Astrocyte (in vitro differentiated cells and primary cell): ENCODE data around the gene SGSM2. TPM values are rescaled to one million over a fixed set of nuclear protein-coding genes. Genes with fewer than 3 reads are reported as not detected.

Experiments used
- DNase-seq: peaks from one replicate; pipeline ENCODE4 v3.0.0-alpha.2; 2010; ENCODE audit warnings: low read depth
- FAIRE-seq: peaks from 2 replicates; lab custom pipeline; 2011; peaks lifted over from hg19 to GRCh38; lab: Jason Lieb, UNC
- H2AFZ ChIP-seq: 2 replicates; pipeline ENCODE4 v1.6.0; 2012; ENCODE audit warnings: low read depth, low read length, inconsistent platforms
- H3K27ac ChIP-seq: 2 replicates; pipeline ENCODE4 v1.5.1; 2011; ENCODE audit warnings: low read depth, low read length, inconsistent platforms
- H3K27me3 ChIP-seq: 2 replicates; pipeline ENCODE4 v1.6.0; 2011; ENCODE audit warnings: low read length, inconsistent platforms; ENCODE audit not compliant: insufficient read depth
- H3K36me3 ChIP-seq: 2 replicates; pipeline ENCODE4 v1.5.1; 2011; ENCODE audit warnings: low read length, inconsistent platforms; ENCODE audit not compliant: insufficient read depth
- H3K4me1 ChIP-seq: 2 replicates; pipeline ENCODE4 v1.5.1; 2011; ENCODE audit warnings: low read length, inconsistent platforms; ENCODE audit not compliant: insufficient read depth
- H3K4me2 ChIP-seq: 2 replicates; pipeline ENCODE4 v1.6.0; 2012; ENCODE audit warnings: low read length, inconsistent platforms
- H3K4me3 ChIP-seq: 2 replicates; pipeline ENCODE4 v1.5.1; 2011; ENCODE audit warnings: low read depth, mild to moderate bottlenecking, low read length, inconsistent platforms; ENCODE audit not compliant: insufficient read depth
- H3K79me2 ChIP-seq: 2 replicates; pipeline ENCODE4 v1.6.0; 2012; ENCODE audit warnings: mild to moderate bottlenecking, low read length, inconsistent platforms; ENCODE audit not compliant: insufficient read depth
- H3K9ac ChIP-seq: 2 replicates; pipeline ENCODE4 v1.6.0; 2012; ENCODE audit warnings: mild to moderate bottlenecking, low read length, inconsistent platforms
- H3K9me3 ChIP-seq: 2 replicates; pipeline ENCODE4 v1.5.1; 2012; ENCODE audit warnings: low read depth, mild to moderate bottlenecking, low read length, inconsistent platforms; ENCODE audit not compliant: insufficient read depth
- H4K20me1 ChIP-seq: 2 replicates; pipeline ENCODE4 v1.6.0; 2012; ENCODE audit warnings: low read length, inconsistent platforms; ENCODE audit not compliant: insufficient read depth
- H3K27ac Mint-ChIP-seq: one replicate; pipeline ENCODE4 v1.8.0; 2021; ENCODE audit warnings: mild to moderate bottlenecking, mixed read lengths; ENCODE audit not compliant: unreplicated experiment
- H3K27me3 Mint-ChIP-seq: one replicate; pipeline ENCODE4 v1.8.0; 2021; ENCODE audit warnings: low read depth, mixed read lengths; ENCODE audit not compliant: unreplicated experiment
- H3K36me3 Mint-ChIP-seq: one replicate; pipeline ENCODE4 v1.8.0; 2021; ENCODE audit warnings: low read depth, mixed read lengths; ENCODE audit not compliant: unreplicated experiment
- H3K4me1 Mint-ChIP-seq: one replicate; pipeline ENCODE4 v1.8.0; 2021; ENCODE audit warnings: low read depth, mixed read lengths; ENCODE audit not compliant: unreplicated experiment
- H3K4me3 Mint-ChIP-seq: one replicate; pipeline ENCODE4 v1.8.0; 2021; ENCODE audit warnings: mild to moderate bottlenecking, moderate library complexity, mixed read lengths; ENCODE audit not compliant: unreplicated experiment
- H3K9me3 Mint-ChIP-seq: one replicate; pipeline ENCODE4 v1.8.0; 2021; ENCODE audit warnings: mild to moderate bottlenecking, mixed read lengths; ENCODE audit not compliant: unreplicated experiment
- CTCF ChIP-seq: IDR thresholded peaks from 2 replicates; pipeline ENCODE4 v1.5.1; 2011; ENCODE audit warnings: low read depth, mild to moderate bottlenecking, inconsistent platforms, low read length, moderate library complexity; ENCODE audit not compliant: insufficient read depth
- EZH2 ChIP-seq: IDR thresholded peaks from 2 replicates; pipeline ENCODE4 v1.6.1; 2012; ENCODE audit warnings: mild to moderate bottlenecking, low read length, inconsistent platforms; ENCODE audit not compliant: insufficient read depth
- total RNA-seq: library from RNA; stranded (reverse); gene quantifications from 2 replicates; pipeline ENCODE4 v1.2.1, GENCODE V29; 2021

SGSM2 gene
- total RNA-seq, 1 donor from 2014 or later: 62.1 TPM

GRCh38 chr17:2393174-2393953 is 56.1 kb downstream of the SGSM2 start:
- TF ChIP-seq CTCF: no peak
- TF ChIP-seq EZH2: no peak
- Histone ChIP-seq H3K9ac (peak overlapping the region; percentile 98), H3K4me1 (peaks cover 54% of the 10 kb centered on the region), H2AFZ (peak overlapping the region; percentile 21), H3K27me3 (no peaks in the 10 kb centered on the region), H3K4me2 (peak overlapping the region; percentile 96), H4K20me1 (peaks cover 58% of the 10 kb centered on the region), H3K4me3 (peak overlapping the region; percentile 70), H3K79me2 (peaks cover 72% of the 10 kb centered on the region), H3K36me3 (peaks cover 5% of the 10 kb centered on the region), H3K27ac (peak overlapping the region; percentile 98), H3K9me3 (no peaks in the 10 kb centered on the region)
- Mint-ChIP-seq H3K36me3 (peaks cover 6% of the 10 kb centered on the region), H3K9me3 (no peaks in the 10 kb centered on the region), H3K4me3 (peak overlapping the region; percentile 20), H3K27me3 (no peaks in the 10 kb centered on the region), H3K27ac (peak overlapping the region; percentile 84), H3K4me1 (peaks cover 41% of the 10 kb centered on the region)
- FAIRE-seq: no peak
- peak; percentile 54 for DNase-seq

- Histone ChIP-seq H4K20me1 (peaks cover 54% of the 10 kb centered on the region), H3K4me2 (peak overlapping the region; percentile 96), H3K79me2 (peaks cover 71% of the 10 kb centered on the region), H2AFZ (no peak overlapping the region), H3K27me3 (no peaks in the 10 kb centered on the region), H3K36me3 (peaks cover 5% of the 10 kb centered on the region), H3K9me3 (no peaks in the 10 kb centered on the region), H3K4me1 (peaks cover 59% of the 10 kb centered on the region), H3K9ac (peak overlapping the region; percentile 59), H3K4me3 (peak overlapping the region; percentile 31), H3K27ac (peak overlapping the region; percentile 35)
- Mint-ChIP-seq H3K27me3 (no peaks in the 10 kb centered on the region), H3K4me1 (peaks cover 44% of the 10 kb centered on the region), H3K9me3 (no peaks in the 10 kb centered on the region), H3K4me3 (peak overlapping the region; percentile 83), H3K36me3 (peaks cover 1% of the 10 kb centered on the region), H3K27ac (peak overlapping the region; percentile 86)
- TF ChIP-seq EZH2 (no peak), CTCF (no peak)
- DNase-seq: no peak
- no peak for FAIRE-seq
Measured at GRCh38 chr17:2393954-2394749, 56.9 kb downstream of the SGSM2 start.
